COR-L47 (cell line): ENCODE data around the gene LBP.
A peak's percentile ranks its signal among the peaks of the same experiment; 100 is the strongest.
"Not testable (repeated sequence)": the region's sequence is repeated elsewhere in the genome, so short reads cannot be mapped to it uniquely, and the experiment has no call there.

Source experiments
- DNase-seq: peaks from one replicate; lab custom pipeline; 2025; lab: John Stamatoyannopoulos, UW

Gene LBP

GRCh38 chr20:38346247-38346651, at the start of gene LBP:
Gene LBP, plus strand, starts transcription at chr20:38346482. Its CDS starts 35 bp downstream, at chr20:38346517.
- no peak for DNase-seq

GRCh38 chr20:38297916-38298674, 48.2 kb upstream of the LBP start:
- DNase-seq, result no peak

GRCh38 chr20:38298768-38299288, 47.5 kb upstream of the LBP start:
- DNase-seq, result no peak

- no peak for DNase-seq
These were observed 46.3 kb upstream of the LBP start for GRCh38 chr20:38299963-38300362.

- DNase-seq, result no peak
These were observed 45.8 kb upstream of the LBP start for GRCh38 chr20:38300438-38300837.

- DNase-seq, result no peak
These were observed 45.0 kb upstream of the LBP start for GRCh38 chr20:38301309-38301708.

- DNase-seq, result peak; percentile 5
These were observed 43.5 kb upstream of the LBP start for GRCh38 chr20:38302786-38303185.

- no peak for DNase-seq
These were observed 42.3 kb upstream of the LBP start, which contains the start of gene BPI for GRCh38 chr20:38303908-38304379. Gene BPI, plus strand, starts transcription at chr20:38304156. Its CDS starts 68 bp downstream, at chr20:38304224.

- DNase-seq, result no peak
These were observed 41.3 kb upstream of the LBP start for GRCh38 chr20:38304845-38305447.

GRCh38 chr20:38305541-38305940, 40.7 kb upstream of the LBP start:
- no peak for DNase-seq

- no peak for DNase-seq
These were observed 39.9 kb upstream of the LBP start for GRCh38 chr20:38306379-38306778.

- DNase-seq, result no peak
These were observed 38.8 kb upstream of the LBP start for GRCh38 chr20:38307371-38308046.

- DNase-seq, result no peak
These were observed 38.2 kb upstream of the LBP start for GRCh38 chr20:38308047-38308438.

GRCh38 chr20:38308447-38308846, 37.8 kb upstream of the LBP start:
- DNase-seq, result no peak

- DNase-seq, result no peak
These were observed 35.2 kb upstream of the LBP start for GRCh38 chr20:38311091-38311490.

- no peak for DNase-seq
These were observed 34.8 kb upstream of the LBP start for GRCh38 chr20:38311491-38311890.

- no peak for DNase-seq
These were observed 32.6 kb upstream of the LBP start for GRCh38 chr20:38313676-38314075.

GRCh38 chr20:38314350-38314749, 31.9 kb upstream of the LBP start:
- not testable (repeated sequence) for DNase-seq

GRCh38 chr20:38315290-38315966, 30.9 kb upstream of the LBP start:
- no peak for DNase-seq

GRCh38 chr20:38316341-38316740, 29.9 kb upstream of the LBP start:
- DNase-seq, result no peak

GRCh38 chr20:38317422-38317821, 28.9 kb upstream of the LBP start:
- no peak for DNase-seq

GRCh38 chr20:38320221-38320620, 26.1 kb upstream of the LBP start:
- DNase-seq, result no peak
